AML-193 (cell line): Measurements from ENCODE around the gene HOXA1.
A peak's percentile ranks its signal among the peaks of the same experiment; 100 is the strongest.

ENCODE experiments used
- DNase-seq, 2 experiments: peaks; one replicate each; lab custom pipeline; 2025; lab: John Stamatoyannopoulos, UW

Gene HOXA1

DNA sequence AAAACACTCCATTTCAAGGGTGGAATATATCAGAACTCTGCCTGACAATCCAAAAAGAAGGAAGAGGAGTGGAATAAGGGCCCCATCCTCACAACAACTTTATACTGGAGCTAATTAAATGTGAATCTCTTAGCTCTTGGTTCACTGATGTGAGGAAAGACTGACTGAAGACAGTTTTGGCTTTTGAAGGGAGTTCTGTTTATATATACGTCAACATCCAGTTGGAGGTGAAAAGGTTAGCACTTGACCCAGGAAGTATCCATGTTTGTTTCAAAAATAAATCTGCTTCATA lies 3.0 kb downstream of the HOXA1 start:
- DNase-seq, result no peak

GRCh38 chr7:27091941-27092818 lies 3.6 kb downstream of the HOXA1 start:
- DNase-seq, result no peak

DNA sequence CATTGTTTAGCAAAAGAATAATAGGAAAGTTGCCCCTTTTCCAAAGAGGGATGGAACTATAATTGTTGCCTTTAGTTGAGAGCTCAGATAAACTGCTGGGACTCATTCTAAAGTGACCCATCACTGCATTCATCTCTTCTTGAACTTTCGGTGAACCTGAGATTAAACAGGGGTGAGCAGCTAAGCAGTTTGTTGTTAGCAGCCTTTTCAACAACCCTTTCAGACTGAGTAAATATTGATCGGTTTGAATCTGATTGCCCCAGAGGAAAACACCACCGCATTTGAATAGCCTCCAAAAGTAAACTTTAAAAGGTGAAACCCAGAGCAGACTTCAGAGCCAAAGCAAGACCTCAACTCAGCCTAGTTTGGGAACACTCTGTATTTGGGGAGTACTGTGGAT lies 4.7 kb downstream of the HOXA1 start:
- no peak for DNase-seq

DNA sequence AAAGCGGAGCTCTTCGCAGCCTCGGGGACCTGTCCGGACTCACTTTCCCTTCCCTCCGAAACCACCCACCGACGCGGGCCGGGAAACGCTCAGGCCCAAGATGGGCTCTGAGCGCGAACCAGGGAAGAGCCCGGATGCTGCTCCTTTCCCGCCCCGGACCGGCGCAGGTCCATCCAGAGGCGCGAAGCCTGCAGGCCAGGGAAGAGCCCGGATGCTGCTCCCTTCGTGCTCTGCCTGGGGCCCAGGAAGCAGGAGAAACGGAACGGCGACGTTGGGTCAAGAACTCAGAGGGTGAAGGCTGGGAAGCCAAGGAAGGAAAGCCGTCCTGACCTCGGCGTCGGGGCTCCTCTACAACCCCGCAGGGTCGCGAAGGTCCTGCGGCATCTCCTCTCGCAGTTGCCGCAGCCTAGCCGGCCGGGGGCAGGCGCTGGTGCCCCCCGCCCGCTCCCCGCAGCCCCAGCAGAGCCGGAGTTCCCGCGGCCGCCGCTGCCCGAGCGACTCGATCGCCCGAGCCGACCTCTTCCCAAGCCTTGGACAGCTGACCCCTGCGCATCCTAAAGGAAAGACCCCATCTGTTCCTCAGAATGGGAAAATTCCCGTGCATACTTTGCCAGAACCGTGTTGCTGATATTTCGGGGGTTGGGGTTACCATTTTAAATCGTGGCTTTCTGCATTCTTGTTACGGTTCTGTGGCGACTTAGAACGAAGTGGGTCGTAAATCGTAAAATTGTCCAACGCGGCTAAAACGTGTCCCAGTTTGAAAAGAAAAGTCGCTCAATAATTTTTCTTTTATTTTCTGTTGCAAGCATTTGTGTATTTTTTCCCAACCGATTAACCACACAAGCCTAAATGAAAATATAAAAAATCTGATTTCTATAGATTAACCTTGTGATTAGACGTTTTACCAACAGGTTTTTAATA lies 7.5 kb downstream of the HOXA1 start:
- DNase-seq, result no peak

- no peak for DNase-seq
These were observed 12.2 kb downstream of the HOXA1 start for GRCh38 chr7:27083646-27084045.

DNA sequence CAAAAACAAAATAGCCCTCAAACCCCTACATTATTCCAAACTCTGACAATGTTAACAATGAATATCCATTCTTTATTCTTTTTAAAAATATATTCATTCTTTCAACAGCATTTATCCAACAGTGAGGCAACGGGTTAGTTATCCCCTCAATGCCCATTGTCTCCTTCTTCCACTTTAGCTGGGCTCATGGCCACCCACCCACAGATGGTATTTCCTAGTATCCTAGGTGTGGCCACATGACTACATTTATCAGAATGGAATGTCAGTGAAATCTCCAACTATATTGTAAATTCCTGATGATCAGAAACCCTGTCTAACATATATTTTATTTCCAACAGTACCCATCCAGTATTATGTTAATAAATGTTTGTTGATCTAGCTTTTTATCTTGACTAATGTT lies 13.6 kb downstream of the HOXA1 start:
- DNase-seq, result no peak

DNA sequence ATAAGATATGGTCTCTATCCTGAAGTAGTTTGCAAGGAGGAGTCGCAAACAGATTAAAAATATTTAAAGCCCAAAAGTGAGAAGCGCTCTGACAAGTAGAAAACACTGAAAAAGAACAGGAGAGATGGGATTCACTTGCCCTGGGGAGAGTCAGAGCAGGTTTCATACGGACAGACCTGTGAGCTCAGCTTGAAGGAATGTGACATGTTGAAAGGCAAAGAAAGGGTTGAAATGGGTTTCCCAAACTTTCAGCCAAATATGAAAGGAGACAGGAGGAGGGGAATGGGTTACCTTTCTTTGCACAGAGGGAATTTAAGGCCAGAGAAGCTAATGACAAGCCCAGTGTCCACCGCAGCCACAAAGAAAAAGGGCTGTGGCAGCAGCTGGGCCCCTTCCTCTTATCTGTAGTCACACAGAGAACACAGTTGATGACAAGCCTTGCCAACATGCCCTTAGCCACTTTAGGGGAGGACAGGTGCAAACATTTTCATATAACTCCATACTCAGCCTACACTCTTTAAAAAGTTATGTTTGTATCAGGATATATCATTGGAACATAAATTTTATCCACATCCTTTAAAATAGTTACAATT lies 14.9 kb downstream of the HOXA1 start:
- DNase-seq, result no peak

DNA sequence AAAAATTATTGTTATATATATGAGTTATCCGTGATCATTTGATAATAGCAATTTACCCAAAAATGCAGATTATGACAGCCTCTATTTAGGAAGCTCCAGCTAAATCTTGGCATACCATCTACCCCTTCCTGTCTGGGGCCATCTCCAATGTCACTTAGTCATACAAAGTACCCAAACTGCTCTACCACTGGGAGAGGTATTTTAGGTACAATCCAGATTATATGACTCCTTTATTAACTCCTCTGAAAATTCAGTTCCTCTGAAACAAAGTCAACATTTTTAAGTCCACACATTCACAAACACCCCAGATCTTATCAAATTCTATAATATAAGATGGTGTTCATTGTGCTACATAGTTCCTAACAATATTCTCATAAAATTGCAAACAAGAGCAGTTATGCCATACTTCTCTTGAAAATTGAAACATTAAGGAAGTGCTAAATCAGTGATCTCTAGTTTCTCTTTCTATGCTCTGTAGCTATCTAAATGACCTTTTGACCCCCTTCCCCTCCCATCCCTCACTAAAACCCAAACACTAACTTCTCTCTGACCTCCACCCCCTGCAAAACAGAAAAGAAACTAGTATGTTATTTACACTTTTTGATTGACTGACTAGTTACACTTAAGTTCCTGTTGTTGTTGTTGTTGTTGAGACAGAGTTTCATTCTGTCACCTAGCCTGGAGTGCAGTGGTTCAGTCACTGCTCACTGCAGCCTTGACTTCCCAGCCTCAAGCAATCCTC lies 16.4 kb downstream of the HOXA1 start:
- no peak for DNase-seq

GRCh38 chr7:27078616-27079233 lies 17.1 kb downstream of the HOXA1 start:
- DNase-seq, result no peak

GRCh38 chr7:27073076-27073475 lies 22.7 kb downstream of the HOXA1 start:
- DNase-seq, result peak; percentile 12 to 29

- peak; percentile 33 to 42 for DNase-seq
These were observed 24.0 kb downstream of the HOXA1 start for GRCh38 chr7:27071622-27072390.

GRCh38 chr7:27068259-27068658 lies 27.5 kb downstream of the HOXA1 start:
- no peak for DNase-seq

DNA sequence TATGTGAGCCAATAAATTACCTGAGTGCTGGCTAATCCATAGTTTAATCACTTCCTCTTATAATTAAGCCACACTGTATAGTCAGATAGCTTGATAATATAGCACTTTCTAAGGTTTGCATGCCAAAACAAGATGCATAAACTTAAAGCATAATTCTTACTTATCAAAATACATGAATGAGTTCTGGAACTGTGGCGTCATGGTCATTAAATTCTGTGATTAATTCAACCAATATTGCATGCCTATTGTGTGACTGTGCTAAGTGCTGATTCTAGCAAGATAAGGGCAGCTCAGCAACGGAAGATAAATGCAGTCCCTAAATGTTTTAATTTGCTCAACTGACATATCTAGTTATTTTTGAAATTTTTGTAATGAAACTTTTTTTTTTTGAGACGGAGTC lies 29.7 kb downstream of the HOXA1 start:
- DNase-seq, result no peak

DNA sequence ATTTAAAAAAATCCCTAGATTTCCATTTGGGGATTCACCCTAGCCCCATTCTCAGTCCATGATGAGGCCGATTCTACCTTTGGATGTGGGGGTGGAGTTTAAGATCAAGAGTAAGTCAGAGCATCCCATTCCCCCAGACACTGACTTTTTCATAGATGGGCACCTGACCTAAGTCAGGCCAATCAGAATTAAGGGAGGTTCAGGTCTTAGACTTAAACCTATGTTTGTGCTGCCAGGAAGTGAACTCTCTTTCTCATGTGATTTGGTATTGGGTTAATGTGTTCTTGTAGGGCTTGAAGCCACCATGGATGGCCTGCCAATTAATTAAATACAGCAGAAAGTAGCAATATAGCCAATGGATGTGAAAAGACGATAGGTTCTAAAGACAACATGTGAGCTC lies 30.1 kb downstream of the HOXA1 start:
- no peak for DNase-seq

DNA sequence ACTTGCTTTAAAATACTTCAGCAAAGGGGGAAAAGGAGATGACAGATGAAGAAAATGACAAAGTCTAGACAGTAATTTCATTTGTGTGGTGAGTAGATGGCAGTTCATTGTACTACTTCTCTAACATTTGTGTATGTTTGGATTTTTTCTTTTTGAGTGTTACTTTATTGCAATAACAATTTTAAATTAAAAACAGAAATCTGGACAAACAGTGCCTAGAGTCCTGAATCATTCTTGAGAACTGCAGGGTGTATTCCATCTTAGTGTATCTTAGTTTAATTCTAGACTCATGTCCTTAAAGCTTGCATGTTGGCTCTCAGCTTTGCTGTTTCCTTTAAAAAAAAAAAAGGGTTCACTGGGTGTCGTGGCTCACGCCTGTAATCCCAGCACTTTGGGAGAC lies 31.1 kb downstream of the HOXA1 start:
- no peak for DNase-seq

- no peak for DNase-seq
These were observed 31.6 kb downstream of the HOXA1 start for GRCh38 chr7:27064159-27064558.

DNA sequence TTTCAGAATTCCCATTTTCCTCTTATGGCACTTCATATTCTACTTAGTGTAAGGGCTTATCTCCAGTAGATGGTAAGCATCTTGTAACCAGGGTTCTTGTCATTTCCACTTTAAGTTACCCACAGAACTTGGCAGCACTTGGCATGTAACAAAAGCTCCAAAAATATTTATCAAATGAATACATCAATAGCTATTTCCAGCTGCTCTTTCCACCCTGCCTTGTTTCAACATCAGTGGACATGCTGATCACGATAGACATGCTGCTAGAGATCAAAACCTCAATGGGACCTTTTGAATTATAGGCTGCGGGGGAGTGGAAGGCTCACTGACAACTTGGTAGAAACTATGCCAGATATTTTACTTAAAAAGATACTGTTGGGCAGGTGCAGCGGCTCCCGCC lies 32.9 kb downstream of the HOXA1 start:
- no peak for DNase-seq

GRCh38 chr7:27053153-27053552 lies 42.6 kb downstream of the HOXA1 start:
- DNase-seq, result no peak

GRCh38 chr7:27051451-27051850 lies 44.3 kb downstream of the HOXA1 start:
- no peak for DNase-seq

DNA sequence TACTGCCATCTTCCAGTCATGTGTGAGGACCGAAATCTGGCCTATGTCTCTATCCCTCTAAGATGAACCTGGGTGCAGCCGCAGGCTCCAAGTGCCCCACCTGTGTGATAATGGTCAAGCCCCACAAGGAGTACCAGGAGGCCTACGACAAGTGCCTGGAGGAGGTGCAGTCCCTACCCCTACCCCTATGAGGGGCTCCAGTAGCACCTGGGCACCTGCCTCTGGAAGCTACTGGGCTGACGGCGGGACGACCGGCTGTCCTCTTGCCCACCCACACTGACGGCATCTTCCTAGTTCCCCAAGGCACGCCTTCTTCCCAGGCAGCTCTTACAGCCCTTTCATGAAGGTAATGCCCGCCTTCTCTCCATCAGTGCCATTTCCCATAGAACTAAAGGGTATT lies 47.4 kb downstream of the HOXA1 start:
- DNase-seq, result no peak
